ENCODE results near the gene KLRD1.
"Not testable (repeated sequence)": the region's sequence is repeated elsewhere in the genome, so short reads cannot be mapped to it uniquely, and the experiment has no call there.

Gene KLRD1

DNA sequence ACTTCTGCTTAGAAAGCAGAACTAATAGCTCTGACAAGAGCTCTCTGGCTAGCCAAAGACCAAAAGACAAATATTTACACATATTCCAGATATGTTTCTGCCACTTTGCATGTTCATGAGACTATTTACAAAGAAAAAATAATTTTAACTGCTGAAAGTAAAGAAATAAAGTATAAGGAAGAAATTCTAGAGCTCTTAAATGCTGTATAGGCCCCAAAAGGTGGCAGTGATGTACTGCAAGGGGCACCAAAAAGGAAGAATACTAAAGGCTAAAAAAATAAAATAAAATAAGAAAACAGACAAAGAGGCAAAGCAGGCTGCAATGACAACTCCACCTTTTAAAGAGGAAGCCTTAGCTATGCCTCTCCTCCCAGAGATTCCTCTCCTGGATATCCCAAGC is 59.2 kb downstream of the KLRD1 start:
- H2BK5ac ChIP-seq (ENCODE audit: low read depth, low read length, poor library complexity, severe bottlenecking), result no peak overlapping the region
- H3K9ac ChIP-seq (ENCODE audit: low read length), result peak overlapping the region; percentile 95
- H2BK120ac ChIP-seq (ENCODE audit: low read depth, low read length), result no peak overlapping the region
- H2BK12ac ChIP-seq (ENCODE audit: low read length in 2 of 2), result no peak overlapping the region
- H4K91ac ChIP-seq (ENCODE audit: low read length), result no peak overlapping the region
- DNase-seq, result peak; percentile 40
- H2AFZ ChIP-seq (ENCODE audit: low read depth, low read length), result no peak overlapping the region
- H3K9me3 ChIP-seq (ENCODE audit: control insufficient read depth, low read length), result peaks cover 8% of the 10 kb centered on the region
- H3K27ac ChIP-seq (ENCODE audit: low read length, poor library complexity, severe bottlenecking), result peak overlapping the region; percentile 64
- H3K23ac ChIP-seq (ENCODE audit: low read length in 2 of 2), result no peak overlapping the region
- H3K79me1 ChIP-seq (replicated peaks; ENCODE audit: low read length, poor library complexity, severe bottlenecking), result peaks cover 16% of the 10 kb centered on the region
- H2AK5ac ChIP-seq (ENCODE audit: low read length, severe bottlenecking), result peak overlapping the region; percentile 33
- H4K8ac ChIP-seq (ENCODE audit: low read length), result no peak overlapping the region
- peaks cover 7% of the 10 kb centered on the region for H3K4me1 ChIP-seq (ENCODE audit: control insufficient read depth, insufficient read depth, low read depth, low read length)
- no peak overlapping the region for H3K4ac ChIP-seq (ENCODE audit: low read depth in 1 of 2, low read length in 2 of 2)
- no peak overlapping the region for H3K18ac ChIP-seq (ENCODE audit: low read depth in 1 of 2, low read length in 2 of 2)
- H3K27me3 ChIP-seq (ENCODE audit: control insufficient read depth in 1 of 2, insufficient read depth in 1 of 2, low read length in 2 of 2), result no peaks in the 10 kb centered on the region
- no peak overlapping the region for H3K14ac ChIP-seq (ENCODE audit: low read length in 2 of 2)
- no peak overlapping the region for H3K4me2 ChIP-seq (ENCODE audit: low read length, poor library complexity, severe bottlenecking)
- peaks cover 0 to 4% of the 10 kb centered on the region in 2 experiments for H3K36me3 ChIP-seq (ENCODE audit: control insufficient read depth in 1 of 2, insufficient read depth in 2 of 2, low read depth in 1 of 2, low read length in 2 of 2)
- no peak overlapping the region for H2BK15ac ChIP-seq (ENCODE audit: low read depth, poor library complexity, severe bottlenecking)
- H3K4me3 ChIP-seq (ENCODE audit: insufficient read depth in 1 of 2, low read depth in 1 of 2, low read length in 2 of 2), result no peak overlapping the region

- H3K14ac ChIP-seq (ENCODE audit: low read length in 2 of 2); H3K4me3 ChIP-seq (ENCODE audit: insufficient read depth in 1 of 2, low read depth in 1 of 2, low read length in 2 of 2); H4K8ac ChIP-seq (ENCODE audit: low read length); H3K36me3 ChIP-seq (ENCODE audit: control insufficient read depth in 1 of 2, insufficient read depth in 2 of 2, low read depth in 1 of 2, low read length in 2 of 2); H2BK120ac ChIP-seq (ENCODE audit: low read depth, low read length); H2BK15ac ChIP-seq (ENCODE audit: low read depth, poor library complexity, severe bottlenecking); H3K9ac ChIP-seq (ENCODE audit: low read length); H2BK12ac ChIP-seq (ENCODE audit: low read length in 2 of 2); H4K91ac ChIP-seq (ENCODE audit: low read length); H3K4me2 ChIP-seq (ENCODE audit: low read length, poor library complexity, severe bottlenecking); H3K23ac ChIP-seq (ENCODE audit: low read length in 2 of 2); DNase-seq; H3K4ac ChIP-seq (ENCODE audit: low read depth in 1 of 2, low read length in 2 of 2); H2BK5ac ChIP-seq (ENCODE audit: low read depth, low read length, poor library complexity, severe bottlenecking); H2AK5ac ChIP-seq (ENCODE audit: low read length, severe bottlenecking); H3K18ac ChIP-seq (ENCODE audit: low read depth in 1 of 2, low read length in 2 of 2); H3K9me3 ChIP-seq (ENCODE audit: control insufficient read depth, low read length); H3K4me1 ChIP-seq (ENCODE audit: control insufficient read depth, insufficient read depth, low read depth, low read length); H3K27me3 ChIP-seq (ENCODE audit: control insufficient read depth in 1 of 2, insufficient read depth in 1 of 2, low read length in 2 of 2); H2AFZ ChIP-seq (ENCODE audit: low read depth, low read length); H3K27ac ChIP-seq (ENCODE audit: low read length, poor library complexity, severe bottlenecking): not testable (repeated sequence)
- peaks cover 20% of the 10 kb centered on the region for H3K79me1 ChIP-seq (replicated peaks; ENCODE audit: low read length, poor library complexity, severe bottlenecking)
- 84% methylated on average over 4 of the region's 4 CpGs for WGBS
These were observed 60.0 kb downstream of the KLRD1 start for GRCh38 chr12:10367714-10368113.

DNA sequence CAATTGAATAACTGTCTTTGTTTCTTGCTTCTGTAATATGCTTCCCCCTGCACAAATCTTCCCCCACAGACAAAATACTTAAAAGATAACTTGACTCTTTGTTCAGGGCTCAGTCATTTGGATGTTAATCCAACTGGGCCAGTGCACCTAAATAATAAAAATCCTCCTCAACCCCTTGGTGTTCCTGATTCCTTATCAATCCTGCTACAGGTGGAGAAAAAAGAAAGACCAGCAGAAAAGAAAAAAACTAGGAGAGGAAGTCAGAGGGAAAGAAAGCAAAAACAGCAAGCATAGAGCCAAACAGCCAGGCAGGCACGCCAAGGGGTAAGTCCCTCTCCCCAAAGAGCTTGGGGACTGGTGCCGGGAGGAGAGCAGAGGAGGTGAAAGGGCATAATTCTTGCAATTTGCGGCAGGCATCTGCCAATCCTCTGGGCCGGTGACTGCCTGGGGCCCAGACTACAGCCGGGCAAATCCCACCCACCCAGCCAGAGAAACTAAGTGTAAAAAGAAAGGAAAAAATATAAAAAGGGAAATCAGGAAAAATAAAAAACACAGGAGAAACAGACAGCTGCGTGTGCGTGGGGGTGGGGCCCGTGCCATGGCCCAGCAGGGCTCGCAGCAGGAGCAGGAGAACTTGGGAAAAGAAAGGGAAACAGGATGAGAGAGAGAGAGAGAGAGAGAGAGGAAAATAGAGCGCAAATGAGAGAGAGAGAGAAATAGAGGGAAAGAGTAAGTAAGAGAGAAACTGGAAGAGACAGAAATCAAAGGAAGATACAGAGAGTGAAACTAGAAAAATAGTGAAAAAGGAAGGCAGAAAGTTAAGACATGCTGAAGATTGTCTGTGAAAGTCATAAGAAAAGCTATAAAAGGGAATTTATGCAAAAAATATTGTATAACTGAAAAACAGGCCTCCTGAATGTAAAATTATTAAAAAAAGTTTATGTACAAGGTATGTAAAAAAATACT is 60.8 kb downstream of the KLRD1 start:
- Histone ChIP-seq H2BK5ac (ENCODE audit: low read depth, low read length, poor library complexity, severe bottlenecking) (no peak overlapping the region), H3K4me3 (ENCODE audit: insufficient read depth in 1 of 2, low read depth in 1 of 2, low read length in 2 of 2) (no peak overlapping the region), H4K8ac (ENCODE audit: low read length) (no peak overlapping the region), H3K4ac (ENCODE audit: low read depth in 1 of 2, low read length in 2 of 2) (no peak overlapping the region), H3K4me2 (ENCODE audit: low read length, poor library complexity, severe bottlenecking) (no peak overlapping the region), H3K79me1 (replicated peaks; ENCODE audit: low read length, poor library complexity, severe bottlenecking) (peaks cover 20% of the 10 kb centered on the region), H2AFZ (ENCODE audit: low read depth, low read length) (no peak overlapping the region), H3K18ac (ENCODE audit: low read depth in 1 of 2, low read length in 2 of 2) (no peak overlapping the region), H3K4me1 (ENCODE audit: control insufficient read depth, insufficient read depth, low read depth, low read length) (peaks cover 7% of the 10 kb centered on the region), H2BK12ac (ENCODE audit: low read length in 2 of 2) (no peak overlapping the region), H2AK5ac (ENCODE audit: low read length, severe bottlenecking) (no peak overlapping the region), H3K27ac (ENCODE audit: low read length, poor library complexity, severe bottlenecking) (no peak overlapping the region), H2BK120ac (ENCODE audit: low read depth, low read length) (no peak overlapping the region), H2BK15ac (ENCODE audit: low read depth, poor library complexity, severe bottlenecking) (no peak overlapping the region), H3K9ac (ENCODE audit: low read length) (peak overlapping the region; percentile 74), H3K36me3 (ENCODE audit: control insufficient read depth in 1 of 2, insufficient read depth in 2 of 2, low read depth in 1 of 2, low read length in 2 of 2) (peaks cover 0 to 8% of the 10 kb centered on the region in 2 experiments), H3K23ac (ENCODE audit: low read length in 2 of 2) (no peak overlapping the region), H3K9me3 (ENCODE audit: control insufficient read depth, low read length) (peaks cover 8% of the 10 kb centered on the region), H3K27me3 (ENCODE audit: control insufficient read depth in 1 of 2, insufficient read depth in 1 of 2, low read length in 2 of 2) (no peaks in the 10 kb centered on the region), H3K14ac (ENCODE audit: low read length in 2 of 2) (no peak overlapping the region), H4K91ac (ENCODE audit: low read length) (no peak overlapping the region)
- no peak for DNase-seq
- WGBS, result 98% methylated on average over 9 of the region's 10 CpGs

GRCh38 chr12:10369557-10370415 is 62.1 kb downstream of the KLRD1 start:
- Histone ChIP-seq H3K9ac (ENCODE audit: low read length) (peak overlapping the region; percentile 74), H2BK15ac (ENCODE audit: low read depth, poor library complexity, severe bottlenecking) (no peak overlapping the region), H2BK5ac (ENCODE audit: low read depth, low read length, poor library complexity, severe bottlenecking) (no peak overlapping the region), H3K18ac (ENCODE audit: low read depth in 1 of 2, low read length in 2 of 2) (no peak overlapping the region), H4K8ac (ENCODE audit: low read length) (no peak overlapping the region), H3K4me1 (ENCODE audit: control insufficient read depth, insufficient read depth, low read depth, low read length) (peaks cover 4% of the 10 kb centered on the region), H2BK12ac (ENCODE audit: low read length in 2 of 2) (no peak overlapping the region), H3K4me2 (ENCODE audit: low read length, poor library complexity, severe bottlenecking) (no peak overlapping the region), H2BK120ac (ENCODE audit: low read depth, low read length) (no peak overlapping the region), H2AFZ (ENCODE audit: low read depth, low read length) (no peak overlapping the region), H3K14ac (ENCODE audit: low read length in 2 of 2) (no peak overlapping the region), H3K9me3 (ENCODE audit: control insufficient read depth, low read length) (peaks cover 8% of the 10 kb centered on the region), H4K91ac (ENCODE audit: low read length) (no peak overlapping the region), H2AK5ac (ENCODE audit: low read length, severe bottlenecking) (no peak overlapping the region), H3K27me3 (ENCODE audit: control insufficient read depth in 1 of 2, insufficient read depth in 1 of 2, low read length in 2 of 2) (no peaks in the 10 kb centered on the region), H3K4ac (ENCODE audit: low read depth in 1 of 2, low read length in 2 of 2) (no peak overlapping the region), H3K23ac (ENCODE audit: low read length in 2 of 2) (peak overlapping the region in 1 of 2 experiments; percentile 86), H3K4me3 (ENCODE audit: insufficient read depth in 1 of 2, low read depth in 1 of 2, low read length in 2 of 2) (no peak overlapping the region), H3K27ac (ENCODE audit: low read length, poor library complexity, severe bottlenecking) (no peak overlapping the region), H3K79me1 (replicated peaks; ENCODE audit: low read length, poor library complexity, severe bottlenecking) (peaks cover 20% of the 10 kb centered on the region), H3K36me3 (ENCODE audit: control insufficient read depth in 1 of 2, insufficient read depth in 2 of 2, low read depth in 1 of 2, low read length in 2 of 2) (peaks cover 0 to 13% of the 10 kb centered on the region in 2 experiments)
- no peak for DNase-seq
- 96% methylated on average over 8 of the region's 8 CpGs for WGBS

Data from mesenchymal stem cell (in vitro differentiated cells and primary cell).